Measurements from ENCODE around the gene PIK3CD. TPM values are rescaled to one million over a fixed set of nuclear protein-coding genes. Genes with fewer than 3 reads are reported as not detected.

The PIK3CD gene
- 6.8 and 10.0 TPM in 2 replicates for total RNA-seq

DNA sequence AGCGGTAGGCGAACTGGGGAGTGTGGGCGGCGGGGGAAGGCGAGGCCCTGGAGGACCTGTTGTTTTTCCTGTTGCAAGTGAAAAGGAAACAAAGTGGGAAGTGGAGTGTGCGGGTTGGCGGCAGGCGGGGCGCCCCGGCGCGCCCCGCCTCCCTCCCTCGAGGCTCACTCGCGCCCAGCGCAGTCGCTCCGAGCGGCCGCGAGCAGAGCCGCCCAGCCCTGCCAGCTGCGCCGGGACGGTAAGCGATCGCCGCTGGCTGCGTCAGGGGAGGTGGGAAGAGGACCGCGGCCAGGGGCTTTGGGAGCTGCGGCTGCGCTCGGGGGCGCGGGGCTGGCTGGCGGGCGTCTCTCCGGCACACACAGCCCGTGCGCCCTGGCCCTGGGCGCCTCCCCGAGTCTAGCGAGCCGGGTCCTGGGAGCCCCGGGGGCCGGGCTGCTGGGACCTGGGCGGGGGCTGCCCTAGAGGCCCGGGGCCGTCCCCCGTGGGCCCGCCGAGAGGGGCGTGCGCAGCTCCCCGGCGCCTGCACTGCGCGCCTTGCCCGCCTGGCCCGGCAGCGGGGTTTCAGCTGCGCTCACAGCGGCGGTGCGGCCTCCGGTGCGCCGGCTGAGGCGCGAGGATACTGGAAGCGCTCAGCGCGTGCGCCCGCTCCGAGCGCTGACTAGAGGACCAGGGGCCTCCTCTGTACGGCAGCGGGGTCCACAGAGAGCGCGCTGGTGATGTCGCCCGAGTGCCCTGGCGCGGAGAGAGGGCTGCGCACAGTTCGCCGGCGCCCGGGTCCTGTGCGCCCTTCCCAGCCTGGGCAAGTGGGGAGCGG lies at the start of gene PIK3CD:
PIK3CD (plus strand) TSS at position 167 of the 814 bp plus-strand sequence. CDS start 58,725 bp downstream, outside the sequence.

Other genes with a start within 250 kb of the PIK3CD start
- gene SLC25A33, start 112.3 kb upstream of the PIK3CD start, total RNA-seq = 5.0 and 7.8 TPM in 2 replicates
- 9.7 and 10.8 TPM in 2 replicates for gene TMEM201, start 62.8 kb upstream of the PIK3CD start, total RNA-seq
- 114 and 157 TPM in 2 replicates for gene CLSTN1, start 172.2 kb downstream of the PIK3CD start, total RNA-seq

Measured in airway epithelial cell (primary cell).